Cardiac muscle cell (in vitro differentiated cells and primary cell): ENCODE data around the gene ABL2. TPM values are rescaled to one million over a fixed set of nuclear protein-coding genes. Genes with fewer than 3 reads are reported as not detected.
A peak's percentile ranks its signal among the peaks of the same experiment; 100 is the strongest.
"Not testable (repeated sequence)": the region's sequence is repeated elsewhere in the genome, so short reads cannot be mapped to it uniquely, and the experiment has no call there.

Source experiments
- DNase-seq, 2 donors: peaks; one replicate each; pipeline versions ENCODE4 v3.0.0 to v3.0.0-alpha.2; 2010 to 2017; ENCODE audit warnings: low read depth in 1 of 2, low spot score in 1 of 2
- H3K27ac ChIP-seq: fragments of 200-600 bp; sonication (generic); 2 replicates; pipeline ENCODE4 v1.5.1; 2016
- H3K27me3 ChIP-seq: fragments of 200-600 bp; sonication (generic); 2 replicates; pipeline ENCODE4 v1.6.0; 2016; ENCODE audit warnings: control low read depth
- H3K36me3 ChIP-seq: fragments of 200-600 bp; sonication (generic); 2 replicates; pipeline ENCODE4 v1.5.1; 2016; ENCODE audit warnings: control low read depth
- H3K4me1 ChIP-seq: fragments of 200-600 bp; sonication (generic); 2 replicates; pipeline ENCODE4 v1.8.1; 2017; ENCODE audit warnings: low read depth, mild to moderate bottlenecking, mixed run types
- H3K4me3 ChIP-seq: fragments of 200-600 bp; sonication (generic); 2 replicates; pipeline ENCODE4 v1.5.1; 2016; ENCODE audit warnings: mild to moderate bottlenecking
- H3K9me3 ChIP-seq: fragments of 200-600 bp; sonication (generic); 2 replicates; pipeline ENCODE4 v1.5.1; 2017; ENCODE audit warnings: low read depth, mild to moderate bottlenecking, control low read depth
- polyA plus RNA-seq: library from polyadenylated mRNA; unstranded; fragments of >200 nt; fragmentation: Nextera tagmentation; extraction: Ambion mirVana; gene quantifications from 2 replicates; pipeline ENCODE4 v1.2.1, GENCODE V29; 2016
- total RNA-seq: library from RNA; depleted of rRNA; stranded (reverse); fragments of >200 nt; gene quantifications from 2 replicates; pipeline ENCODE4 v1.2.3, GENCODE V29; 2016
- TF ChIP-seq, protein P1 (sequence below): IDR thresholded peaks from 2 replicates; pipeline ENCODE4 v1.5.1; 2012; ENCODE audit warnings: low read depth, mild to moderate bottlenecking, low read length

Gene ABL2
- total and polyA plus RNA-seq, 2 experiments from 2014 or later: 6.9 to 13.5 TPM

GRCh38 chr1:179177182-179177581 is 52.3 kb downstream of the ABL2 start:
- H3K4me1 ChIP-seq: peaks cover 9% of the 10 kb centered on the region
- H3K27me3 ChIP-seq: no peaks in the 10 kb centered on the region
- no peak overlapping the region for H3K27ac ChIP-seq
- no peak overlapping the region for H3K4me3 ChIP-seq
- DNase-seq: peak; percentile 11 to 58
- no peaks in the 10 kb centered on the region for H3K36me3 ChIP-seq
- TF ChIP-seq, protein P1, sequence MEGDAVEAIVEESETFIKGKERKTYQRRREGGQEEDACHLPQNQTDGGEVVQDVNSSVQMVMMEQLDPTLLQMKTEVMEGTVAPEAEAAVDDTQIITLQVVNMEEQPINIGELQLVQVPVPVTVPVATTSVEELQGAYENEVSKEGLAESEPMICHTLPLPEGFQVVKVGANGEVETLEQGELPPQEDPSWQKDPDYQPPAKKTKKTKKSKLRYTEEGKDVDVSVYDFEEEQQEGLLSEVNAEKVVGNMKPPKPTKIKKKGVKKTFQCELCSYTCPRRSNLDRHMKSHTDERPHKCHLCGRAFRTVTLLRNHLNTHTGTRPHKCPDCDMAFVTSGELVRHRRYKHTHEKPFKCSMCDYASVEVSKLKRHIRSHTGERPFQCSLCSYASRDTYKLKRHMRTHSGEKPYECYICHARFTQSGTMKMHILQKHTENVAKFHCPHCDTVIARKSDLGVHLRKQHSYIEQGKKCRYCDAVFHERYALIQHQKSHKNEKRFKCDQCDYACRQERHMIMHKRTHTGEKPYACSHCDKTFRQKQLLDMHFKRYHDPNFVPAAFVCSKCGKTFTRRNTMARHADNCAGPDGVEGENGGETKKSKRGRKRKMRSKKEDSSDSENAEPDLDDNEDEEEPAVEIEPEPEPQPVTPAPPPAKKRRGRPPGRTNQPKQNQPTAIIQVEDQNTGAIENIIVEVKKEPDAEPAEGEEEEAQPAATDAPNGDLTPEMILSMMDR: no peak
- H3K9me3 ChIP-seq: no peaks in the 10 kb centered on the region

GRCh38 chr1:179175011-179175841 is 54.3 kb downstream of the ABL2 start:
- Histone ChIP-seq H3K4me1 (peaks cover 9% of the 10 kb centered on the region), H3K36me3 (no peaks in the 10 kb centered on the region), H3K9me3 (no peaks in the 10 kb centered on the region), H3K27me3 (no peaks in the 10 kb centered on the region), H3K4me3 (no peak overlapping the region), H3K27ac (no peak overlapping the region)
- TF ChIP-seq, protein P1: no peak
- peak in 1 of 2 donors; percentile 57 for DNase-seq

DNA sequence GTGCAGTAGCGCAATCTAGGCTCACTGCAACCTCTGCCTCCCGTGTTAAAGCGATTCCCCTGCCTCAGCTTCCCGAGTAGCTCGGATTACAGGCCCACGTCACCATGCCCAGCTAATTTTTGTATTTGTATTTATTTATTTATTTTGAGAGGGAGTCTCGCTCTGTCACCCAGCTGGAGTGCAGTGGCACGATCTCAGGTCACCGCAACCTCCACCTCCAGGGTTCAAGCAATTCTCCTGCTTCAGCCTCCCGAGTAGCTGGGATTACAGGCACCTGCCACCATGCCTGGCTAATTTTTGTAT is 59.1 kb downstream of the ABL2 start:
- not testable (repeated sequence) for H3K4me1 ChIP-seq, H3K36me3 ChIP-seq, H3K27ac ChIP-seq, H3K9me3 ChIP-seq, H3K27me3 ChIP-seq, H3K4me3 ChIP-seq, DNase-seq

- H3K27ac ChIP-seq: no peak overlapping the region
- TF ChIP-seq, protein P1: no peak
- DNase-seq: peak in 1 of 2 donors; percentile 83
These were observed 59.6 kb downstream of the ABL2 start for GRCh38 chr1:179169616-179170467.

GRCh38 chr1:179168536-179168935 is 60.9 kb downstream of the ABL2 start:
- Histone ChIP-seq H3K9me3 (no peaks in the 10 kb centered on the region), H3K4me3 (no peak overlapping the region), H3K36me3 (no peaks in the 10 kb centered on the region), H3K4me1 (no peaks in the 10 kb centered on the region), H3K27me3 (no peaks in the 10 kb centered on the region), H3K27ac (no peak overlapping the region)
- DNase-seq: no peak
- TF ChIP-seq, protein P1: no peak

More at GRCh38 chr1:179169616-179170467, 59.6 kb downstream of the ABL2 start:
- H3K4me3 ChIP-seq: no peak overlapping the region
- no peaks in the 10 kb centered on the region for H3K9me3 ChIP-seq
- H3K36me3 ChIP-seq: no peaks in the 10 kb centered on the region
- no peaks in the 10 kb centered on the region for H3K27me3 ChIP-seq
- H3K4me1 ChIP-seq: no peaks in the 10 kb centered on the region

DNA sequence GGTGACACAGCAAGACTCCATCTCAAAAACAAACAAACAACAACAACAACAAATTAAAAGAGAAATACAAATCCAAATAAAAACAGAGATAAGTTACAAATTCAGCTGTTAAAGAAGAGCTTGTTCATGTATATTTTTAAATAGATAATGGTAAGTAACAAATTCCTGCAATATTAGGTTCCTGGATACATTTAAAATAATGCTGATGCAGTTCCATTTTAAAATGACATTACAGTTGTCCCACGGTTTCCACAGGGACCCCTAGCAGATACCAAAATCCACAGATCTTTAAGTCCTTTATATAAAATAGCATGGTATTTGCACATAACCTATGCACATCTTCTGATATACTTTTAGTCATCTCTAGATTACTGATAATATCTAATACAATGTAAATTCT is 61.5 kb downstream of the ABL2 start:
- Histone ChIP-seq H3K27me3 (no peaks in the 10 kb centered on the region), H3K9me3 (no peaks in the 10 kb centered on the region), H3K27ac (no peak overlapping the region), H3K4me1 (no peaks in the 10 kb centered on the region), H3K36me3 (no peaks in the 10 kb centered on the region), H3K4me3 (no peak overlapping the region)
- DNase-seq: no peak
- TF ChIP-seq, protein P1: no peak
